ENCODE data around the gene GFPT1. TPM values are rescaled to one million over a fixed set of nuclear protein-coding genes. Genes with fewer than 3 reads are reported as not detected.

The GFPT1 gene
- total RNA-seq, 2 donors from 2014 or later = 45.6 to 53.1 TPM

GRCh38 chr2:69278366-69278765, 108.7 kb downstream of the GFPT1 start:
- TF ChIP-seq CTCF (IDR thresholded peaks at IDR 0.05) = no peak
- H3K4me3 ChIP-seq = no peak overlapping the region
- H3K4me1 ChIP-seq (ENCODE audit: control insufficient read depth in 1 of 2, low read depth in 2 of 2) = no peaks in the 10 kb centered on the region
- H3K27ac ChIP-seq = no peak overlapping the region
- no peaks in the 10 kb centered on the region for H3K9me3 ChIP-seq
- no peaks in the 10 kb centered on the region for H3K27me3 ChIP-seq (replicated peaks; ENCODE audit: insufficient read depth)
- no peak for DNase-seq (ENCODE audit: low spot score)
- no peak for ATAC-seq (ENCODE audit: insufficient number of reproducible peaks, low FRiP score, low read depth)
- no peaks in the 10 kb centered on the region for H3K36me3 ChIP-seq

- no peak for TF ChIP-seq CTCF (IDR thresholded peaks at IDR 0.05)
These were observed 111.5 kb downstream of the GFPT1 start for GRCh38 chr2:69275490-69275889.

GRCh38 chr2:69272803-69273471, 114.1 kb downstream of the GFPT1 start:
- no peak for TF ChIP-seq CTCF (IDR thresholded peaks at IDR 0.05)
- H3K9me3 ChIP-seq = no peaks in the 10 kb centered on the region
- H3K4me1 ChIP-seq (ENCODE audit: control insufficient read depth in 1 of 2, low read depth in 2 of 2) = peaks cover 13 to 21% of the 10 kb centered on the region in 2 donors
- no peak for DNase-seq (ENCODE audit: low spot score)
- H3K27ac ChIP-seq = no peak overlapping the region
- ATAC-seq (ENCODE audit: insufficient number of reproducible peaks, low FRiP score, low read depth) = no peak
- H3K4me3 ChIP-seq = no peak overlapping the region
- no peaks in the 10 kb centered on the region for H3K36me3 ChIP-seq
- no peaks in the 10 kb centered on the region for H3K27me3 ChIP-seq (replicated peaks; ENCODE audit: insufficient read depth)

More at GRCh38 chr2:69275490-69275889, 111.5 kb downstream of the GFPT1 start:
- H3K27ac ChIP-seq = no peak overlapping the region
- no peaks in the 10 kb centered on the region for H3K36me3 ChIP-seq
- DNase-seq (ENCODE audit: low spot score) = no peak
- no peaks in the 10 kb centered on the region for H3K27me3 ChIP-seq (replicated peaks; ENCODE audit: insufficient read depth)
- no peak overlapping the region for H3K4me3 ChIP-seq
- no peaks in the 10 kb centered on the region for H3K9me3 ChIP-seq
- peaks cover 13 to 21% of the 10 kb centered on the region in 2 donors for H3K4me1 ChIP-seq (ENCODE audit: control insufficient read depth in 1 of 2, low read depth in 2 of 2)
- no peak for ATAC-seq (ENCODE audit: insufficient number of reproducible peaks, low FRiP score, low read depth)

GRCh38 chr2:69271831-69272257, 115.2 kb downstream of the GFPT1 start:
- Histone ChIP-seq H3K36me3 (no peaks in the 10 kb centered on the region), H3K9me3 (no peaks in the 10 kb centered on the region), H3K27me3 (replicated peaks; ENCODE audit: insufficient read depth) (no peaks in the 10 kb centered on the region), H3K27ac (peak overlapping the region in 1 of 2 donors; percentile 59), H3K4me1 (ENCODE audit: control insufficient read depth in 1 of 2, low read depth in 2 of 2) (peaks cover 13 to 21% of the 10 kb centered on the region in 2 donors), H3K4me3 (peak overlapping the region; percentile 5)
- ATAC-seq (ENCODE audit: insufficient number of reproducible peaks, low FRiP score, low read depth) (peak; percentile 77), DNase-seq (ENCODE audit: low spot score) (no peak)
- TF ChIP-seq CTCF (IDR thresholded peaks at IDR 0.05) = no peak

Other genes starting within 250 kb of the GFPT1 start
- 10 to 100 TPM; 44.6 to 51.6 TPM for gene NFU1, start 50.2 kb upstream of the GFPT1 start, total RNA-seq